Esophagus squamous epithelium (tissue), 5 donors: Measurements from ENCODE around the gene C6orf47. TPM values are rescaled to one million over a fixed set of nuclear protein-coding genes. Genes with fewer than 3 reads are reported as not detected.

Experiments
- DNase-seq: peaks from one replicate; lab custom pipeline; 2025; lab: John Stamatoyannopoulos, UW
- H3K27ac ChIP-seq, 4 donors: fragments of 200-600 bp; sonication (generic); one replicate each; pipeline ENCODE4 v1.5.1; 2016 to 2019; ENCODE audit warnings: mild to moderate bottlenecking in 1 of 4
- H3K27me3 ChIP-seq, 4 donors: fragments of 200-600 bp; sonication (generic); 1 replicate in 3 of 4; 2 replicates in 1 of 4; pipeline versions ENCODE4 v1.5.1 to v1.6.0; 2017 to 2021; ENCODE audit warnings: antibody characterized with exemption in 1 of 4
- H3K36me3 ChIP-seq, 3 donors: fragments of 200-600 bp; sonication (generic); one replicate each; pipeline ENCODE4 v1.5.1; 2016 to 2019
- H3K4me1 ChIP-seq, 3 donors: fragments of 200-600 bp; sonication (generic); one replicate each; pipeline ENCODE4 v1.5.1; 2017 to 2019
- H3K4me3 ChIP-seq, 4 donors: fragments of 200-600 bp; sonication (generic); 1 replicate in 3 of 4; 2 replicates in 1 of 4; pipeline ENCODE4 v1.5.1; 2016 to 2019; ENCODE audit warnings: mild to moderate bottlenecking in 2 of 4, moderate library complexity in 1 of 4
- H3K9me3 ChIP-seq, 3 donors: fragments of 200-600 bp; sonication (generic); one replicate each; pipeline ENCODE4 v1.5.1; 2016 to 2019
- CTCF ChIP-seq, 6 experiments: fragments of 450-650 bp in 4 of 6; fragments of 200-600 bp in 2 of 6; sonication (generic) in 2 of 6; IDR thresholded peaks; one replicate each; pipeline ENCODE4 v1.5.1; 2016 to 2019; ENCODE audit warnings: antibody characterized with exemption in 6 of 6, mild to moderate bottlenecking in 4 of 6, moderate library complexity in 4 of 6
- POLR2A ChIP-seq, 4 donors: fragments of 450-650 bp; IDR thresholded peaks; one replicate each; pipeline ENCODE4 v1.6.1; 2017; ENCODE audit warnings: antibody characterized with exemption in 4 of 4, mild to moderate bottlenecking in 4 of 4, moderate library complexity in 3 of 4
- WGBS, 2 donors: methylation state at CpG; one replicate each; pipeline ENCODE4 v1.1.5; 2018; 5-methylcytosine and 5-hydroxymethylcytosine counted together
- intact Hi-C: fragments of 100-400 bp; cut with DNase I; formaldehyde crosslinking; loops from one replicate; pipeline ENCODE4 v1.15.0; 2022
- total RNA-seq, 4 donors: library from RNA; depleted of rRNA; stranded (reverse); fragments of >200 nt; gene quantifications; one replicate each; pipeline ENCODE4 v1.1.0, GENCODE V29; 2016
- donor health status: DM: yes; HTN: yes; CAD: no.

C6orf47 gene
- total RNA-seq, 4 donors from 2014 or later, result 28.8 to 34.4 (median 31.7) TPM

- WGBS, 2 donors, result 80 to 90% methylated on average over 3 to 11 of the region's 14 CpGs
- intact Hi-C loops, result loop anchor here (10.0 kb wide), 1 partner anchor 147 kb away; no protein-coding TSS in a partner anchor
- Histone ChIP-seq H3K27ac (no peak overlapping the region), H3K9me3 (no peaks in the 10 kb centered on the region), H3K27me3 (no peaks in the 10 kb centered on the region), H3K36me3 (peaks cover 31 to 88% (median 51%) of the 10 kb centered on the region in 3 donors), H3K4me1 (peaks cover 0 to 10% (median 2%) of the 10 kb centered on the region in 3 donors), H3K4me3 (no peak overlapping the region)
- TF ChIP-seq POLR2A (IDR thresholded peaks at IDR 0.05), result no peak
- TF ChIP-seq CTCF (IDR thresholded peaks at IDR 0.05), result no peak
- no peak for DNase-seq
These were observed 27.5 kb upstream of the C6orf47 start for GRCh38 chr6:31687860-31688693.

GRCh38 chr6:31687321-31687720, 26.7 kb upstream of the C6orf47 start:
- peaks cover 23 to 81% (median 48%) of the 10 kb centered on the region in 3 donors for H3K36me3 ChIP-seq
- WGBS, 2 donors, result 66 to 82% methylated on average over 4 to 7 of the region's 8 CpGs
- no peaks in the 10 kb centered on the region for H3K9me3 ChIP-seq
- H3K27me3 ChIP-seq, result no peaks in the 10 kb centered on the region
- intact Hi-C loops, result loop anchor here (10.0 kb wide), 1 partner anchor 147 kb away; no protein-coding TSS in a partner anchor
- peaks cover 0 to 14% (median 4%) of the 10 kb centered on the region in 3 donors for H3K4me1 ChIP-seq
- H3K27ac ChIP-seq, result no peak overlapping the region
- TF ChIP-seq CTCF (IDR thresholded peaks at IDR 0.05), result no peak
- no peak for TF ChIP-seq POLR2A (IDR thresholded peaks at IDR 0.05)
- H3K4me3 ChIP-seq, result no peak overlapping the region
- DNase-seq, result no peak

GRCh38 chr6:31686483-31686882, 25.9 kb upstream of the C6orf47 start:
- DNase-seq, result no peak
- no peaks in the 10 kb centered on the region for H3K27me3 ChIP-seq
- H3K4me1 ChIP-seq, result peaks cover 4 to 20% (median 4%) of the 10 kb centered on the region in 3 donors
- H3K36me3 ChIP-seq, result peaks cover 16 to 72% (median 48%) of the 10 kb centered on the region in 3 donors
- H3K9me3 ChIP-seq, result no peaks in the 10 kb centered on the region
- no peak overlapping the region for H3K27ac ChIP-seq
- intact Hi-C loops, result loop anchor here (10.0 kb wide), 1 partner anchor 148 kb away; no protein-coding TSS in a partner anchor
- 70 to 80% methylated on average over 5 of the region's 5 CpGs for WGBS, 2 donors
- TF ChIP-seq POLR2A (IDR thresholded peaks at IDR 0.05) (no peak), CTCF (IDR thresholded peaks at IDR 0.05) (no peak)
- no peak overlapping the region for H3K4me3 ChIP-seq

- Histone ChIP-seq H3K27me3 (no peaks in the 10 kb centered on the region), H3K36me3 (peaks cover 8 to 43% (median 22%) of the 10 kb centered on the region in 3 donors), H3K4me3 (peak overlapping the region in 2 of 4 donors; percentile 28 to 50), H3K4me1 (peaks cover 4 to 36% (median 16%) of the 10 kb centered on the region in 3 donors), H3K27ac (peak overlapping the region in 1 of 4 donors; percentile 25), H3K9me3 (no peaks in the 10 kb centered on the region)
- no peak for DNase-seq
- 64 to 78% methylated on average over 13 of the region's 13 CpGs for WGBS, 2 donors
- no peak for TF ChIP-seq POLR2A (IDR thresholded peaks at IDR 0.05)
- TF ChIP-seq CTCF (IDR thresholded peaks at IDR 0.05), result no peak
- intact Hi-C loops, result loop anchor here (10.0 kb wide), 1 partner anchor 151 kb away; no protein-coding TSS in a partner anchor
These were observed 23.0 kb upstream of the C6orf47 start for GRCh38 chr6:31683591-31683990.
